PFSK-1 (cell line): ENCODE measurements around the gene CAPN10.

ENCODE experiments used
- FOXP2 ChIP-seq: optimal IDR thresholded peaks from 2 replicates; pipeline ENCODE3; 2011; ENCODE audit warnings: borderline replicate concordance, control low read depth, inconsistent platforms; ENCODE audit not compliant: insufficient read depth; ENCODE audit errors: extremely low read length, extremely low read depth
- POLR2AphosphoS5 ChIP-seq: IDR thresholded peaks from 2 replicates; pipeline ENCODE4 v1.6.1; 2012; ENCODE audit warnings: low read depth, mild to moderate bottlenecking, control low read depth, low read length, moderate library complexity
- SIN3A ChIP-seq: IDR thresholded peaks from 2 replicates; pipeline ENCODE4 v1.6.1; 2012; ENCODE audit warnings: mild to moderate bottlenecking, low read length, moderate library complexity, borderline replicate concordance; ENCODE audit not compliant: insufficient read depth
- TAF1 ChIP-seq: IDR thresholded peaks from 2 replicates; pipeline ENCODE4 v1.6.1; 2012; ENCODE audit warnings: low read length, control low read depth, borderline replicate concordance; ENCODE audit not compliant: insufficient read depth
- TF ChIP-seq, protein P1 (sequence below), 2 experiments: IDR thresholded peaks; 2 replicates each; pipeline versions ENCODE4 v1.6.1 to v1.8.0; 2011 to 2012; ENCODE audit warnings: low read depth in 2 of 2, low read length in 2 of 2, control low read depth in 1 of 2, inconsistent platforms in 1 of 2, mild to moderate bottlenecking in 1 of 2, moderate library complexity in 1 of 2; ENCODE audit not compliant: insufficient read depth in 1 of 2

Gene CAPN10

DNA sequence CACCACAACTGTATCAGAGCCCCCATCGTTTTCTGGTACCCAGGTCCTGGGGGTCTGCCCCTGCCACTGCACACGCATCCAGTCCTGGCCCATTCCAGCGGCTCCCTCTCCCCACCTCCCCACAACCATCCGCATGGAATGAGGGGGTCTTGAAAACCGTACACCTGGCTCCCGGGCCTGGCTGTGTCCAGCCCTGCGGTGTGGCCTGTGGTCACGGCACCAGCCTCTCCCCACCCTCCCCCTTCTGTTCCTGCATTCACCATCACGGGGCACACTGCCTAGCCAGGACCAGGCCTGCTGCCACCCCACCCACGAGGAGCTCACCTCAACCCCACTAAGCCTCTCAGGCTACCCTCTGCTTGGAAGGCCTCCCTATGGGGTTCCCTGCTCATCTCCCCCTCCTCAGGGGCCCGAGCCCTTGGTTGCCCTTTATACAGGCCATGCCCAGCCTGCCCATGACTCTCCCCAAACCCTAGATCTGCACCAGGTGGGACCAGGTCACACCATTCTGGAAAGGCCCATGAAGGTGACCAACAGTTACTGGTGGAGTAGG lies 50.1 kb downstream of the CAPN10 start:
- no peak for TF ChIP-seq POLR2AphosphoS5
- no peak for TF ChIP-seq SIN3A
- TF ChIP-seq FOXP2: no peak
- TF ChIP-seq, protein P1, sequence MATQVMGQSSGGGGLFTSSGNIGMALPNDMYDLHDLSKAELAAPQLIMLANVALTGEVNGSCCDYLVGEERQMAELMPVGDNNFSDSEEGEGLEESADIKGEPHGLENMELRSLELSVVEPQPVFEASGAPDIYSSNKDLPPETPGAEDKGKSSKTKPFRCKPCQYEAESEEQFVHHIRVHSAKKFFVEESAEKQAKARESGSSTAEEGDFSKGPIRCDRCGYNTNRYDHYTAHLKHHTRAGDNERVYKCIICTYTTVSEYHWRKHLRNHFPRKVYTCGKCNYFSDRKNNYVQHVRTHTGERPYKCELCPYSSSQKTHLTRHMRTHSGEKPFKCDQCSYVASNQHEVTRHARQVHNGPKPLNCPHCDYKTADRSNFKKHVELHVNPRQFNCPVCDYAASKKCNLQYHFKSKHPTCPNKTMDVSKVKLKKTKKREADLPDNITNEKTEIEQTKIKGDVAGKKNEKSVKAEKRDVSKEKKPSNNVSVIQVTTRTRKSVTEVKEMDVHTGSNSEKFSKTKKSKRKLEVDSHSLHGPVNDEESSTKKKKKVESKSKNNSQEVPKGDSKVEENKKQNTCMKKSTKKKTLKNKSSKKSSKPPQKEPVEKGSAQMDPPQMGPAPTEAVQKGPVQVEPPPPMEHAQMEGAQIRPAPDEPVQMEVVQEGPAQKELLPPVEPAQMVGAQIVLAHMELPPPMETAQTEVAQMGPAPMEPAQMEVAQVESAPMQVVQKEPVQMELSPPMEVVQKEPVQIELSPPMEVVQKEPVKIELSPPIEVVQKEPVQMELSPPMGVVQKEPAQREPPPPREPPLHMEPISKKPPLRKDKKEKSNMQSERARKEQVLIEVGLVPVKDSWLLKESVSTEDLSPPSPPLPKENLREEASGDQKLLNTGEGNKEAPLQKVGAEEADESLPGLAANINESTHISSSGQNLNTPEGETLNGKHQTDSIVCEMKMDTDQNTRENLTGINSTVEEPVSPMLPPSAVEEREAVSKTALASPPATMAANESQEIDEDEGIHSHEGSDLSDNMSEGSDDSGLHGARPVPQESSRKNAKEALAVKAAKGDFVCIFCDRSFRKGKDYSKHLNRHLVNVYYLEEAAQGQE (IDR thresholded peaks at IDR 0.05; ENCODE audit: insufficient read depth in 1 of 2, low read depth in 2 of 2, low read length in 2 of 2): no peak
- TF ChIP-seq TAF1: no peak

DNA sequence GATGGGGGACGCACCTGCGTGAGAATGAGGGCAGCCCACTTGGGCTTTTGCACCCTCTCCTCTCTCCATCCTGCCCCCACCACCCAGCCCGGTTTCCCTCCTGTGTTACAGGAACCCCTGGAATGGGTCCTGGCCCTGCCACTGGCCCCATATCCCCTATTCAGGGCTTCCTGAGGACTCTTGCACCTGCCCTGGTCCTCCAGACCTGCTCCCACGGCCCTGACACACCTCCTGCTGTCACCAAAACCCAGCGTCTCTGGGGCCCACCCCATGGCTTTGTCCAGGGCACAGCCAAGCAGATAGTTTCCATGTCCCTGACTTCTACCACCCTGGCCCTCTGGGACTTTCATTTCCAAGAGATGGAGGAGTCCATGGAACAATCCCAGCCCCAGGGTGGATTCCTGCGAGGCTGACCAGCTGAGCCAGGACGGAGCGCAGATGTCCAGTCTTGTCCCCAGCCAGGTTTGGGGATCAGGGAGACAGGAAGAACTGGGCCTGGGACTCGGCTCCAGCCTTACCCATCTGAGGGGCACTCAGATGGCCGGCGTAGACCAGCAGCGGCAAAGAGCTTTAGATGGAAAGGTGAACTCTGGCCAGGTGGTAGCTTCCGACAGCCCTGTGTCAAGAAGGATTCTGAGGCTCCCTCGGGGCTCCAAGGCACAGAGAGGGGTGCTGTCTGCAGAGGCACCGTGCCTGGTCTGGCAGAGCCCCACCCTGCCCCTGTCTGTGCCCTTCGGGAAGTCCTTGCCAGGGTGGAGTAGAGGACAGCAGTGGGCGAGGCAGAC lies 50.8 kb downstream of the CAPN10 start:
- no peak for TF ChIP-seq TAF1
- no peak for TF ChIP-seq POLR2AphosphoS5
- no peak for TF ChIP-seq FOXP2
- no peak for TF ChIP-seq SIN3A
- TF ChIP-seq, protein P1 (IDR thresholded peaks at IDR 0.05; ENCODE audit: insufficient read depth in 1 of 2, low read depth in 2 of 2, low read length in 2 of 2): no peak

GRCh38 chr2:240637901-240638345 lies 51.4 kb downstream of the CAPN10 start:
- TF ChIP-seq POLR2AphosphoS5 (no peak), SIN3A (no peak), TAF1 (no peak)

GRCh38 chr2:240638512-240639160 lies 52.1 kb downstream of the CAPN10 start:
- TF ChIP-seq FOXP2 (no peak), POLR2AphosphoS5 (no peak)
- TF ChIP-seq, protein P1 (IDR thresholded peaks at IDR 0.05; ENCODE audit: insufficient read depth in 1 of 2, low read depth in 2 of 2, low read length in 2 of 2): no peak

GRCh38 chr2:240639566-240639965 lies 53.0 kb downstream of the CAPN10 start:
- TF ChIP-seq FOXP2: no peak
- no peak for TF ChIP-seq SIN3A
- no peak for TF ChIP-seq POLR2AphosphoS5
- no peak for TF ChIP-seq TAF1
- TF ChIP-seq, protein P1 (IDR thresholded peaks at IDR 0.05; ENCODE audit: insufficient read depth in 1 of 2, low read depth in 2 of 2, low read length in 2 of 2): no peak
